ENCODE measurements around the gene PTPRN2. TPM values are rescaled to one million over a fixed set of nuclear protein-coding genes. Genes with fewer than 3 reads are reported as not detected.

The PTPRN2 gene
- total RNA-seq, 1 experiment from 2014 or later, result 1.2 TPM

- no peak for DNase-seq (ENCODE audit: low read depth in 1 of 2, low spot score in 2 of 2)
- Histone ChIP-seq H3K36me3 (peaks cover 35% of the 10 kb centered on the region), H3K9me3 (replicated peaks) (no peaks in the 10 kb centered on the region), H3K27ac (no peak overlapping the region), H3K4me1 (replicated peaks) (peaks cover 25% of the 10 kb centered on the region), H3K4me3 (no peak overlapping the region), H3K27me3 (replicated peaks) (no peaks in the 10 kb centered on the region)
These were observed 23.9 kb upstream of the PTPRN2 start for GRCh38 chr7:158611541-158611940.

GRCh38 chr7:158609313-158609974, 21.8 kb upstream of the PTPRN2 start:
- no peak overlapping the region for H3K27ac ChIP-seq
- no peak for DNase-seq (ENCODE audit: low read depth in 1 of 2, low spot score in 2 of 2)
- no peaks in the 10 kb centered on the region for H3K27me3 ChIP-seq (replicated peaks)
- H3K36me3 ChIP-seq, result peaks cover 35% of the 10 kb centered on the region
- H3K4me3 ChIP-seq, result no peak overlapping the region
- no peaks in the 10 kb centered on the region for H3K9me3 ChIP-seq (replicated peaks)
- peaks cover 4% of the 10 kb centered on the region for H3K4me1 ChIP-seq (replicated peaks)

- no peaks in the 10 kb centered on the region for H3K27me3 ChIP-seq (replicated peaks)
- no peak for DNase-seq (ENCODE audit: low read depth in 1 of 2, low spot score in 2 of 2)
- no peak overlapping the region for H3K4me3 ChIP-seq
- no peaks in the 10 kb centered on the region for H3K9me3 ChIP-seq (replicated peaks)
- peaks cover 21% of the 10 kb centered on the region for H3K36me3 ChIP-seq
- H3K4me1 ChIP-seq (replicated peaks), result peaks cover 9% of the 10 kb centered on the region
- no peak overlapping the region for H3K27ac ChIP-seq
These were observed 19.9 kb upstream of the PTPRN2 start for GRCh38 chr7:158607563-158607962.

- DNase-seq (ENCODE audit: low read depth in 1 of 2, low spot score in 2 of 2), result no peak
- Histone ChIP-seq H3K4me3 (no peak overlapping the region), H3K9me3 (replicated peaks) (no peaks in the 10 kb centered on the region), H3K4me1 (replicated peaks) (peaks cover 9% of the 10 kb centered on the region), H3K27me3 (replicated peaks) (no peaks in the 10 kb centered on the region), H3K27ac (no peak overlapping the region), H3K36me3 (peaks cover 21% of the 10 kb centered on the region)
These were observed 19.2 kb upstream of the PTPRN2 start for GRCh38 chr7:158606671-158607424.

- no peak for DNase-seq (ENCODE audit: low read depth in 1 of 2, low spot score in 2 of 2)
- no peaks in the 10 kb centered on the region for H3K9me3 ChIP-seq (replicated peaks)
- H3K4me3 ChIP-seq, result no peak overlapping the region
- H3K36me3 ChIP-seq, result peaks cover 21% of the 10 kb centered on the region
- no peaks in the 10 kb centered on the region for H3K27me3 ChIP-seq (replicated peaks)
- H3K27ac ChIP-seq, result no peak overlapping the region
- peaks cover 9% of the 10 kb centered on the region for H3K4me1 ChIP-seq (replicated peaks)
These were observed 18.5 kb upstream of the PTPRN2 start for GRCh38 chr7:158606129-158606528.

GRCh38 chr7:158603773-158604755, 16.4 kb upstream of the PTPRN2 start:
- no peak overlapping the region for H3K4me3 ChIP-seq
- DNase-seq (ENCODE audit: low read depth in 1 of 2, low spot score in 2 of 2), result no peak

GRCh38 chr7:158602905-158603772, 15.5 kb upstream of the PTPRN2 start:
- peaks cover 9% of the 10 kb centered on the region for H3K4me1 ChIP-seq (replicated peaks)
- peaks cover 15% of the 10 kb centered on the region for H3K36me3 ChIP-seq
- no peak overlapping the region for H3K27ac ChIP-seq
- no peak overlapping the region for H3K4me3 ChIP-seq
- H3K27me3 ChIP-seq (replicated peaks), result no peaks in the 10 kb centered on the region
- DNase-seq (ENCODE audit: low read depth in 1 of 2, low spot score in 2 of 2), result peak; percentile 42 to 62
- H3K9me3 ChIP-seq (replicated peaks), result no peaks in the 10 kb centered on the region

More at GRCh38 chr7:158603773-158604755, 16.4 kb upstream of the PTPRN2 start:
- H3K27ac ChIP-seq, result no peak overlapping the region
- no peaks in the 10 kb centered on the region for H3K9me3 ChIP-seq (replicated peaks)
- H3K36me3 ChIP-seq, result peaks cover 21% of the 10 kb centered on the region
- H3K4me1 ChIP-seq (replicated peaks), result peaks cover 9% of the 10 kb centered on the region
- H3K27me3 ChIP-seq (replicated peaks), result no peaks in the 10 kb centered on the region

- DNase-seq (ENCODE audit: low read depth in 1 of 2, low spot score in 2 of 2), result no peak
- Histone ChIP-seq H3K27ac (no peak overlapping the region), H3K4me3 (no peak overlapping the region), H3K36me3 (peaks cover 4% of the 10 kb centered on the region; the same call in 1 of the 2 replicates), H3K9me3 (replicated peaks) (no peaks in the 10 kb centered on the region), H3K27me3 (replicated peaks) (no peaks in the 10 kb centered on the region), H3K4me1 (replicated peaks) (peaks cover 9% of the 10 kb centered on the region)
These were observed 14.4 kb upstream of the PTPRN2 start for GRCh38 chr7:158602041-158602440.

GRCh38 chr7:158601090-158601489, 13.5 kb upstream of the PTPRN2 start:
- no peak overlapping the region for H3K4me3 ChIP-seq
- DNase-seq (ENCODE audit: low read depth in 1 of 2, low spot score in 2 of 2), result no peak
- H3K27ac ChIP-seq, result no peak overlapping the region
- peaks cover 9% of the 10 kb centered on the region for H3K4me1 ChIP-seq (replicated peaks)
- no peaks in the 10 kb centered on the region for H3K27me3 ChIP-seq (replicated peaks)
- H3K36me3 ChIP-seq, result no peaks in the 10 kb centered on the region
- no peaks in the 10 kb centered on the region for H3K9me3 ChIP-seq (replicated peaks)

- no peak overlapping the region for H3K27ac ChIP-seq
These were observed 9.1 kb upstream of the PTPRN2 start for GRCh38 chr7:158596745-158597144.

GRCh38 chr7:158596309-158596708, 8.7 kb upstream of the PTPRN2 start:
- Histone ChIP-seq H3K36me3 (no peaks in the 10 kb centered on the region), H3K4me1 (replicated peaks) (no peaks in the 10 kb centered on the region), H3K27me3 (replicated peaks) (no peaks in the 10 kb centered on the region), H3K4me3 (no peak overlapping the region), H3K9me3 (replicated peaks) (no peaks in the 10 kb centered on the region), H3K27ac (no peak overlapping the region)
- DNase-seq (ENCODE audit: low read depth in 1 of 2, low spot score in 2 of 2), result no peak

More at GRCh38 chr7:158596745-158597144, 9.1 kb upstream of the PTPRN2 start:
- H3K4me3 ChIP-seq, result no peak overlapping the region
- H3K9me3 ChIP-seq (replicated peaks), result no peaks in the 10 kb centered on the region
- H3K4me1 ChIP-seq (replicated peaks), result no peaks in the 10 kb centered on the region
- no peaks in the 10 kb centered on the region for H3K27me3 ChIP-seq (replicated peaks)
- DNase-seq (ENCODE audit: low read depth in 1 of 2, low spot score in 2 of 2), result no peak
- no peaks in the 10 kb centered on the region for H3K36me3 ChIP-seq

- H3K4me1 ChIP-seq (replicated peaks), result no peaks in the 10 kb centered on the region
- no peaks in the 10 kb centered on the region for H3K9me3 ChIP-seq (replicated peaks)
- no peak overlapping the region for H3K4me3 ChIP-seq
- no peaks in the 10 kb centered on the region for H3K27me3 ChIP-seq (replicated peaks)
- H3K27ac ChIP-seq, result no peak overlapping the region
- no peaks in the 10 kb centered on the region for H3K36me3 ChIP-seq
- DNase-seq (ENCODE audit: low read depth in 1 of 2, low spot score in 2 of 2), result peak in 1 of 2 experiments; percentile 40
These were observed 7.4 kb upstream of the PTPRN2 start for GRCh38 chr7:158595068-158595467.

- no peak for DNase-seq (ENCODE audit: low read depth in 1 of 2, low spot score in 2 of 2)
- H3K4me1 ChIP-seq (replicated peaks), result no peaks in the 10 kb centered on the region
- no peaks in the 10 kb centered on the region for H3K27me3 ChIP-seq (replicated peaks)
- no peaks in the 10 kb centered on the region for H3K36me3 ChIP-seq
- no peaks in the 10 kb centered on the region for H3K9me3 ChIP-seq (replicated peaks)
- H3K4me3 ChIP-seq, result no peak overlapping the region
- no peak overlapping the region for H3K27ac ChIP-seq
These were observed 4.9 kb upstream of the PTPRN2 start for GRCh38 chr7:158592541-158592940.
